ENCODE results near the gene TPBGL.

TPBGL gene

GRCh38 chr11:75264971-75265370 lies 24.4 kb downstream of the TPBGL start:
- no peak overlapping the region for H3K4me3 ChIP-seq (ENCODE audit: low read depth, low read length)
- TF ChIP-seq CTCF (IDR thresholded peaks at IDR 0.05; ENCODE audit: control insufficient read depth, extremely low read depth, insufficient read depth) = no peak
- no peak for DNase-seq (ENCODE audit: low read depth)

- no peak overlapping the region for H3K4me3 ChIP-seq (ENCODE audit: low read depth, low read length)
- no peak for TF ChIP-seq CTCF (IDR thresholded peaks at IDR 0.05; ENCODE audit: control insufficient read depth, extremely low read depth, insufficient read depth)
- no peak for DNase-seq (ENCODE audit: low read depth)
Observed at GRCh38 chr11:75265851-75266531, 25.4 kb downstream of the TPBGL start.

GRCh38 chr11:75267171-75267970 lies 26.8 kb downstream of the TPBGL start:
- no peak for DNase-seq (ENCODE audit: low read depth)
- no peak overlapping the region for H3K4me3 ChIP-seq (ENCODE audit: low read depth, low read length)
- no peak for TF ChIP-seq CTCF (IDR thresholded peaks at IDR 0.05; ENCODE audit: control insufficient read depth, extremely low read depth, insufficient read depth)

- no peak overlapping the region for H3K4me3 ChIP-seq (ENCODE audit: low read depth, low read length)
- TF ChIP-seq CTCF (IDR thresholded peaks at IDR 0.05; ENCODE audit: control insufficient read depth, extremely low read depth, insufficient read depth) = no peak
- DNase-seq (ENCODE audit: low read depth) = no peak
Observed at GRCh38 chr11:75268626-75269366, 28.2 kb downstream of the TPBGL start.

GRCh38 chr11:75269367-75269660 lies 28.7 kb downstream of the TPBGL start:
- H3K4me3 ChIP-seq (ENCODE audit: low read depth, low read length) = no peak overlapping the region
- no peak for TF ChIP-seq CTCF (IDR thresholded peaks at IDR 0.05; ENCODE audit: control insufficient read depth, extremely low read depth, insufficient read depth)
- DNase-seq (ENCODE audit: low read depth) = no peak

GRCh38 chr11:75269896-75270295 lies 29.3 kb downstream of the TPBGL start:
- no peak overlapping the region for H3K4me3 ChIP-seq (ENCODE audit: low read depth, low read length)
- DNase-seq (ENCODE audit: low read depth) = no peak
- TF ChIP-seq CTCF (IDR thresholded peaks at IDR 0.05; ENCODE audit: control insufficient read depth, extremely low read depth, insufficient read depth) = no peak

Data from LNCaP clone FGC (cell line).